Loucy (cell line): Measurements from ENCODE around the gene IL20.

Experiments used
- H2AFZ ChIP-seq: fragments of 200-600 bp; sonication (generic); 2 replicates; pipeline ENCODE4 v1.6.0; 2016; ENCODE audit warnings: antibody characterized with exemption, mild to moderate bottlenecking, low read length, moderate library complexity
- H3F3A ChIP-seq: fragments of 200-600 bp; 2 replicates; pipeline ENCODE4 v1.6.0; 2016; ENCODE audit warnings: antibody characterized with exemption, low read depth, mild to moderate bottlenecking
- H3K27me3 ChIP-seq: fragments of 200-600 bp; sonication (generic); 2 replicates; pipeline ENCODE4 v1.6.1; 2014; ENCODE audit warnings: low read length, mild to moderate bottlenecking; ENCODE audit not compliant: insufficient read depth, poor library complexity, severe bottlenecking
- H3K36me3 ChIP-seq: fragments of 200-600 bp; sonication (generic); 2 replicates; pipeline ENCODE4 v1.6.1; 2016; ENCODE audit warnings: low read length; ENCODE audit not compliant: insufficient read depth
- H3K4me1 ChIP-seq: fragments of 200-600 bp; sonication (generic); 2 replicates; pipeline ENCODE4 v1.5.1; 2014; ENCODE audit warnings: low read length, mild to moderate bottlenecking; ENCODE audit not compliant: insufficient read depth, poor library complexity, severe bottlenecking
- H3K4me2 ChIP-seq: fragments of 200-600 bp; sonication (generic); 2 replicates; pipeline ENCODE4 v1.6.0; 2014; ENCODE audit warnings: antibody characterized with exemption, low read length, low read depth, mild to moderate bottlenecking; ENCODE audit not compliant: poor library complexity, severe bottlenecking
- H3K4me3 ChIP-seq: fragments of 200-600 bp; sonication (generic); 2 replicates; pipeline ENCODE4 v1.5.1; 2014; ENCODE audit warnings: low read length, mild to moderate bottlenecking, mixed read lengths; ENCODE audit not compliant: poor library complexity, severe bottlenecking
- H3K79me2 ChIP-seq: fragments of 200-600 bp; sonication (generic); 2 replicates; pipeline ENCODE4 v1.6.1; 2014; ENCODE audit warnings: low read length; ENCODE audit not compliant: insufficient read depth
- H3K9ac ChIP-seq: fragments of 200-600 bp; sonication (generic); 2 replicates; pipeline ENCODE4 v1.6.0; 2014; ENCODE audit warnings: mild to moderate bottlenecking, low read depth, low read length, moderate library complexity; ENCODE audit not compliant: poor library complexity, severe bottlenecking
- H3K9me2 ChIP-seq: fragments of 200-600 bp; sonication (generic); replicated peaks from 2 replicates; pipeline ENCODE4 v1.6.1; 2016; ENCODE audit warnings: low read depth, low read length, mixed read lengths
- H3K9me3 ChIP-seq: fragments of 200-600 bp; sonication (generic); 2 replicates; pipeline ENCODE4 v1.6.1; 2014; ENCODE audit warnings: mild to moderate bottlenecking, antibody characterized with exemption, low read length, low read depth; ENCODE audit not compliant: insufficient read depth
- H4K20me1 ChIP-seq: fragments of 200-600 bp; sonication (generic); 2 replicates; pipeline ENCODE4 v1.6.0; 2014; ENCODE audit warnings: antibody characterized with exemption, low read length, mild to moderate bottlenecking; ENCODE audit not compliant: insufficient read depth, poor library complexity, severe bottlenecking
- CTCF ChIP-seq: fragments of 200-600 bp; sonication (generic); conservative IDR thresholded peaks from 2 replicates; pipeline ENCODE4 v1.5.1; 2014; ENCODE audit warnings: mild to moderate bottlenecking, antibody characterized with exemption, low read length
- EZH2phosphoT487 ChIP-seq: fragments of 200-600 bp; IDR thresholded peaks from 2 replicates; pipeline ENCODE4 v1.6.1; 2018; ENCODE audit warnings: antibody characterized with exemption, mild to moderate bottlenecking, moderate library complexity, borderline replicate concordance

Gene IL20

GRCh38 chr1:206843626-206844025 is 21.8 kb upstream of the IL20 start:
- no peak overlapping the region for H3K4me3 ChIP-seq
- H3K4me1 ChIP-seq: no peaks in the 10 kb centered on the region
- H3K9ac ChIP-seq: no peak overlapping the region
- no peaks in the 10 kb centered on the region for H3K36me3 ChIP-seq
- no peaks in the 10 kb centered on the region for H3K9me2 ChIP-seq
- H3K79me2 ChIP-seq: no peaks in the 10 kb centered on the region
- H3K9me3 ChIP-seq: no peaks in the 10 kb centered on the region
- no peak overlapping the region for H2AFZ ChIP-seq
- TF ChIP-seq CTCF: no peak
- TF ChIP-seq EZH2phosphoT487: no peak
- no peak overlapping the region for H3K4me2 ChIP-seq
- no peaks in the 10 kb centered on the region for H4K20me1 ChIP-seq
- H3F3A ChIP-seq: no peaks in the 10 kb centered on the region
- no peaks in the 10 kb centered on the region for H3K27me3 ChIP-seq

- no peak overlapping the region for H3K4me3 ChIP-seq
- TF ChIP-seq EZH2phosphoT487: no peak
- no peak for TF ChIP-seq CTCF
- no peak overlapping the region for H3K4me2 ChIP-seq
- no peaks in the 10 kb centered on the region for H3K4me1 ChIP-seq
- no peak overlapping the region for H3K9ac ChIP-seq
- no peaks in the 10 kb centered on the region for H3K9me3 ChIP-seq
- no peak overlapping the region for H2AFZ ChIP-seq
- no peaks in the 10 kb centered on the region for H3K36me3 ChIP-seq
- no peaks in the 10 kb centered on the region for H4K20me1 ChIP-seq
- no peaks in the 10 kb centered on the region for H3K27me3 ChIP-seq
- no peaks in the 10 kb centered on the region for H3K79me2 ChIP-seq
- no peaks in the 10 kb centered on the region for H3F3A ChIP-seq
- H3K9me2 ChIP-seq: no peaks in the 10 kb centered on the region
These were observed 18.9 kb upstream of the IL20 start for GRCh38 chr1:206846487-206846886.

DNA sequence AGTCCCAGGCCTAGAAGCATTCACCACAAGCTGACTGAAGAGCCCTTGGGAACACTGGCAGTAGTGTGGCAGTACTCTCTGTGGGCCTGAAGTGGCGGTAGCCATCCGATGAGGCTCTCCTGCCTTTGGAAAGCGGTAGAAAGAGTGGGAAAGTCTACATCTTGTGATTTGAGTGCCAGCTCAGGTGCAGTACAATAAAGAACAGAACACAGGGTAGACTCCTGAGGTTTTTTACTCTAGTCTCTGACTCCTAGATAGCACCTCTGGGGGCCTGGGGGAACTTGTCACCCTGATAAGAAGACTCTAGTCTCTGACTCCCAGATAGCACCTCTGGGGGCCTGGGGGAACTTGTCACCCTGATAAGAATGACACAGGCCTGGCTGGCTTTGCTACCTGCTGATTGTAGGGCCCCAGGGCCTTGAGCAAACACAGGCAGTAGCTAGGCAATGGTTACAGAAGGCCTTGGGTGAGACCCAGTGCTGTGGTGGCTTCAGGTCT is 18.0 kb upstream of the IL20 start:
- no peaks in the 10 kb centered on the region for H3F3A ChIP-seq
- no peaks in the 10 kb centered on the region for H3K36me3 ChIP-seq
- TF ChIP-seq EZH2phosphoT487 (no peak), CTCF (no peak)
- no peaks in the 10 kb centered on the region for H3K79me2 ChIP-seq
- no peaks in the 10 kb centered on the region for H3K9me2 ChIP-seq
- H3K27me3 ChIP-seq: no peaks in the 10 kb centered on the region
- no peak overlapping the region for H2AFZ ChIP-seq
- H3K4me1 ChIP-seq: no peaks in the 10 kb centered on the region
- no peak overlapping the region for H3K9ac ChIP-seq
- H4K20me1 ChIP-seq: no peaks in the 10 kb centered on the region
- no peak overlapping the region for H3K4me2 ChIP-seq
- H3K9me3 ChIP-seq: no peaks in the 10 kb centered on the region
- H3K4me3 ChIP-seq: no peak overlapping the region
